ENCODE measurements around the gene ZNF560. TPM values are rescaled to one million over a fixed set of nuclear protein-coding genes. Genes with fewer than 3 reads are reported as not detected.

The ZNF560 gene
- total and polyA plus RNA-seq, 3 donors from 2014 or later = 8.0 to 15.4 (median 13.1) TPM

GRCh38 chr19:9535934-9536333 lies 37.5 kb upstream of the ZNF560 start:
- TF ChIP-seq POLR2A (IDR thresholded peaks at IDR 0.05) (no peak), CTCF (IDR thresholded peaks at IDR 0.05) (no peak)
- Histone ChIP-seq H3K27ac (no peak overlapping the region), H3K9me3 (no peaks in the 10 kb centered on the region), H3K27me3 (no peaks in the 10 kb centered on the region), H3K4me1 (peaks cover 4% of the 10 kb centered on the region), H3K36me3 (ENCODE audit: low read depth, missing control alignments) (no peaks in the 10 kb centered on the region), H3K4me3 (no peak overlapping the region)
- WGBS, 2 donors = 91 to 99% methylated on average over 4 of the region's 4 CpGs
- intact Hi-C loops (cut with DNase I; ENCODE audit: low total_unique reads) = no loop called here
- DNase-seq = no peak

GRCh38 chr19:9531933-9532332 lies 33.5 kb upstream of the ZNF560 start:
- H3K4me1 ChIP-seq = no peaks in the 10 kb centered on the region
- H3K4me3 ChIP-seq = no peak overlapping the region
- H3K27ac ChIP-seq = no peak overlapping the region
- H3K9me3 ChIP-seq = no peaks in the 10 kb centered on the region
- H3K36me3 ChIP-seq (ENCODE audit: low read depth, missing control alignments) = no peaks in the 10 kb centered on the region
- H3K27me3 ChIP-seq = no peaks in the 10 kb centered on the region
- intact Hi-C loops (cut with DNase I; ENCODE audit: low total_unique reads) = no loop called here
- DNase-seq = no peak
- no peak for TF ChIP-seq CTCF (IDR thresholded peaks at IDR 0.05)
- TF ChIP-seq POLR2A (IDR thresholded peaks at IDR 0.05) = no peak
- WGBS, 2 donors = 94 to 96% methylated on average over 4 of the region's 4 CpGs

- Histone ChIP-seq H3K27me3 (no peaks in the 10 kb centered on the region), H3K36me3 (ENCODE audit: low read depth, missing control alignments) (no peaks in the 10 kb centered on the region), H3K9me3 (no peaks in the 10 kb centered on the region), H3K4me3 (no peak overlapping the region), H3K4me1 (no peaks in the 10 kb centered on the region), H3K27ac (no peak overlapping the region)
- DNase-seq = no peak
- intact Hi-C loops (cut with DNase I; ENCODE audit: low total_unique reads) = no loop called here
- WGBS, 2 donors = 93 to 97% methylated on average over 5 of the region's 5 CpGs
- TF ChIP-seq CTCF (IDR thresholded peaks at IDR 0.05) (no peak), POLR2A (IDR thresholded peaks at IDR 0.05) (no peak)
Measured at GRCh38 chr19:9528757-9529336, 30.4 kb upstream of the ZNF560 start.

- no peaks in the 10 kb centered on the region for H3K9me3 ChIP-seq
- H3K27me3 ChIP-seq = no peaks in the 10 kb centered on the region
- WGBS, 2 donors = 88 to 95% methylated on average over 1 of the region's 1 CpG
- no peak overlapping the region for H3K4me3 ChIP-seq
- H3K27ac ChIP-seq = no peak overlapping the region
- DNase-seq = no peak
- no peaks in the 10 kb centered on the region for H3K4me1 ChIP-seq
- TF ChIP-seq POLR2A (IDR thresholded peaks at IDR 0.05) (no peak), CTCF (IDR thresholded peaks at IDR 0.05) (no peak)
- no peaks in the 10 kb centered on the region for H3K36me3 ChIP-seq (ENCODE audit: low read depth, missing control alignments)
- intact Hi-C loops (cut with DNase I; ENCODE audit: low total_unique reads) = no loop called here
Measured at GRCh38 chr19:9523885-9524474, 25.6 kb upstream of the ZNF560 start.

- 75 to 87% methylated on average over 3 of the region's 3 CpGs for WGBS, 2 donors
- intact Hi-C loops (cut with DNase I; ENCODE audit: low total_unique reads) = loop anchor here (2.0 kb wide), 1 partner anchor 42 kb away; no protein-coding TSS in a partner anchor
- DNase-seq = no peak
- H3K36me3 ChIP-seq (ENCODE audit: low read depth, missing control alignments) = no peaks in the 10 kb centered on the region
- TF ChIP-seq CTCF (IDR thresholded peaks at IDR 0.05) (no peak), POLR2A (IDR thresholded peaks at IDR 0.05) (no peak)
- H3K4me1 ChIP-seq = no peaks in the 10 kb centered on the region
- no peaks in the 10 kb centered on the region for H3K9me3 ChIP-seq
- no peaks in the 10 kb centered on the region for H3K27me3 ChIP-seq
- no peak overlapping the region for H3K27ac ChIP-seq
- H3K4me3 ChIP-seq = no peak overlapping the region
Measured at GRCh38 chr19:9507285-9507684, 8.9 kb upstream of the ZNF560 start.
